CD4-positive, alpha-beta memory T cell (primary cell): ENCODE measurements around the gene TTC33. TPM values are rescaled to one million over a fixed set of nuclear protein-coding genes. Genes with fewer than 3 reads are reported as not detected.
A peak's percentile ranks its signal among the peaks of the same experiment; 100 is the strongest.

Experiments used
- CTCF ChIA-PET: fragments of 350-600 bp; sonication (Branson Sonifier 250); formaldehyde crosslinking; loops from one replicate; lab custom pipeline; 2021; ENCODE audit warnings: inconsistent platforms; ENCODE audit not compliant: partially characterized antibody; lab: Charles Lee
- POLR2A ChIA-PET: fragments of 350-600 bp; sonication (Branson Sonifier 250); formaldehyde crosslinking; loops from one replicate; lab custom pipeline; 2021; ENCODE audit not compliant: partially characterized antibody; lab: Charles Lee
- DNase-seq, 5 donors: peaks; one replicate each; pipeline versions ENCODE4 v3.0.0 to v3.0.0-alpha.2; 2020 to 2022; ENCODE audit warnings: mixed read lengths in 1 of 5
- H3K27ac ChIP-seq: one replicate; pipeline ENCODE4 v1.7.0; 2013; ENCODE audit warnings: low read depth, low read length
- H3K27me3 ChIP-seq: 2 replicates; pipeline ENCODE4 v1.7.0; 2013; ENCODE audit warnings: mild to moderate bottlenecking, low read length, moderate library complexity; ENCODE audit not compliant: insufficient read depth
- H3K36me3 ChIP-seq: 2 replicates; pipeline ENCODE4 v1.7.0; 2013; ENCODE audit warnings: mild to moderate bottlenecking, low read length, moderate library complexity; ENCODE audit not compliant: insufficient read depth
- H3K4me1 ChIP-seq: 2 replicates; pipeline ENCODE4 v1.7.0; 2013; ENCODE audit warnings: mild to moderate bottlenecking, low read length, moderate library complexity; ENCODE audit not compliant: insufficient read depth
- H3K4me3 ChIP-seq, 2 donors: one replicate each; pipeline ENCODE4 v1.7.0; 2013; ENCODE audit warnings: low read length in 2 of 2, mild to moderate bottlenecking in 1 of 2
- H3K9me3 ChIP-seq, 2 donors: one replicate each; pipeline ENCODE4 v1.7.0; 2013; ENCODE audit warnings: low read length in 2 of 2, control low read depth in 1 of 2; ENCODE audit not compliant: control insufficient read depth in 1 of 2
- H3K27ac Mint-ChIP-seq, 7 donors: one replicate each; pipeline ENCODE4 v1.8.0; 2020 to 2021; ENCODE audit warnings: mixed read lengths in 7 of 7, mild to moderate bottlenecking in 6 of 7, inconsistent platforms in 3 of 7, moderate library complexity in 3 of 7
- H3K27me3 Mint-ChIP-seq, 2 donors: one replicate each; pipeline ENCODE4 v1.8.0; 2020 to 2021; ENCODE audit warnings: mixed read lengths in 2 of 2
- H3K36me3 Mint-ChIP-seq, 2 donors: one replicate each; pipeline ENCODE4 v1.8.0; 2020 to 2021; ENCODE audit warnings: mixed read lengths in 2 of 2, inconsistent platforms in 1 of 2, mild to moderate bottlenecking in 1 of 2
- H3K4me1 Mint-ChIP-seq, 4 donors: one replicate each; pipeline ENCODE4 v1.8.0; 2020 to 2021; ENCODE audit warnings: mixed read lengths in 4 of 4, mild to moderate bottlenecking in 1 of 4
- H3K4me3 Mint-ChIP-seq, 8 donors: one replicate each; pipeline ENCODE4 v1.8.0; 2020 to 2021; ENCODE audit warnings: mixed read lengths in 8 of 8, mild to moderate bottlenecking in 7 of 8, moderate library complexity in 6 of 8, inconsistent platforms in 3 of 8
- H3K9me3 Mint-ChIP-seq, 8 donors: one replicate each; pipeline ENCODE4 v1.8.0; 2020 to 2021; ENCODE audit warnings: mixed read lengths in 8 of 8, mild to moderate bottlenecking in 5 of 8, inconsistent platforms in 3 of 8, moderate library complexity in 1 of 8
- intact Hi-C: fragments of 100-400 bp; cut with micrococcal nuclease; formaldehyde crosslinking; loops from one replicate; pipeline ENCODE4 v1.15.1; 2023
- polyA plus RNA-seq, 2 donors: library from polyadenylated mRNA; unstranded; fragments of 300-500 nt; fragmentation: Illumina TruSeq; gene quantifications; one replicate each; pipeline ENCODE4 v1.2.3, GENCODE V29; 2021
- total RNA-seq, 2 experiments: library from RNA; stranded (reverse); gene quantifications; one replicate each; pipeline ENCODE4 v1.2.3, GENCODE V29; 2021

The TTC33 gene
- total and polyA plus RNA-seq, 4 experiments from 2014 or later: 13.2 to 17.2 (median 15.7) TPM

GRCh38 chr5:40483316-40483715 lies 272.4 kb downstream of the TTC33 start:
- POLR2A ChIA-PET: no interaction called here

GRCh38 chr5:40481241-40481640 lies 274.5 kb downstream of the TTC33 start:
- Histone ChIP-seq H3K4me1 (peaks cover 3% of the 10 kb centered on the region), H3K27ac (no peak overlapping the region), H3K4me3 (no peak overlapping the region), H3K36me3 (no peaks in the 10 kb centered on the region), H3K9me3 (no peaks in the 10 kb centered on the region), H3K27me3 (no peaks in the 10 kb centered on the region)
- no peak for DNase-seq
- Mint-ChIP-seq H3K4me3 (no peak overlapping the region), H3K9me3 (no peaks in the 10 kb centered on the region), H3K27me3 (no peaks in the 10 kb centered on the region), H3K27ac (no peak overlapping the region), H3K4me1 (peaks cover 8 to 24% (median 11%) of the 10 kb centered on the region in 4 donors), H3K36me3 (no peaks in the 10 kb centered on the region)
- CTCF ChIA-PET: no interaction called here
- POLR2A ChIA-PET: interaction anchor here (1.3 kb wide), 1 partner anchor 71 kb away, joined by 3 read pairs; no protein-coding TSS in a partner anchor
- intact Hi-C loops: no loop called here

More at GRCh38 chr5:40483316-40483715, 272.4 kb downstream of the TTC33 start:
- no peaks in the 10 kb centered on the region for H3K27me3 Mint-ChIP-seq
- CTCF ChIA-PET: no interaction called here
- Histone ChIP-seq H3K27ac (no peak overlapping the region), H3K4me1 (peaks cover 14% of the 10 kb centered on the region), H3K36me3 (no peaks in the 10 kb centered on the region), H3K27me3 (no peaks in the 10 kb centered on the region), H3K4me3 (no peak overlapping the region), H3K9me3 (no peaks in the 10 kb centered on the region)
- intact Hi-C loops: no loop called here
- no peak for DNase-seq
- no peaks in the 10 kb centered on the region for H3K9me3 Mint-ChIP-seq
- H3K27ac Mint-ChIP-seq: peak overlapping the region in 1 of 7 donors; percentile 33
- no peaks in the 10 kb centered on the region for H3K36me3 Mint-ChIP-seq
- H3K4me1 Mint-ChIP-seq: peaks cover 16 to 34% (median 23%) of the 10 kb centered on the region in 4 donors
- H3K4me3 Mint-ChIP-seq: peak overlapping the region in 1 of 8 donors; percentile 1

- intact Hi-C loops: no loop called here
- peak overlapping the region in 6 of 7 donors; percentile 19 to 66 (median 32) for H3K27ac Mint-ChIP-seq
- H3K4me3 ChIP-seq: no peak overlapping the region
- no peaks in the 10 kb centered on the region for H3K9me3 Mint-ChIP-seq
- no peaks in the 10 kb centered on the region for H3K27me3 ChIP-seq
- H3K36me3 ChIP-seq: no peaks in the 10 kb centered on the region
- ChIA-PET CTCF (no interaction called here), POLR2A (interaction anchor here (1.3 kb wide), 1 partner anchor 70 kb away, joined by 3 read pairs; no protein-coding TSS in a partner anchor)
- H3K9me3 ChIP-seq: no peaks in the 10 kb centered on the region
- no peaks in the 10 kb centered on the region for H3K36me3 Mint-ChIP-seq
- H3K4me1 ChIP-seq: no peaks in the 10 kb centered on the region
- peak in 1 of 5 donors; percentile 53 for DNase-seq
- H3K27ac ChIP-seq: no peak overlapping the region
- H3K4me3 Mint-ChIP-seq: no peak overlapping the region
- H3K4me1 Mint-ChIP-seq: peaks cover 8 to 24% (median 11%) of the 10 kb centered on the region in 4 donors
- no peaks in the 10 kb centered on the region for H3K27me3 Mint-ChIP-seq
Observed at GRCh38 chr5:40480392-40480791, 275.4 kb downstream of the TTC33 start.

- no peaks in the 10 kb centered on the region for H3K9me3 ChIP-seq
- no peaks in the 10 kb centered on the region for H3K27me3 ChIP-seq
- H3K4me1 ChIP-seq: no peaks in the 10 kb centered on the region
- CTCF ChIA-PET: no interaction called here
- Mint-ChIP-seq H3K36me3 (no peaks in the 10 kb centered on the region), H3K4me3 (no peak overlapping the region), H3K9me3 (no peaks in the 10 kb centered on the region), H3K27me3 (no peaks in the 10 kb centered on the region), H3K4me1 (peaks cover 6 to 20% (median 11%) of the 10 kb centered on the region in 4 donors), H3K27ac (peak overlapping the region in 2 of 7 donors; percentile 19 to 33)
- DNase-seq: no peak
- POLR2A ChIA-PET: no interaction called here
- intact Hi-C loops: no loop called here
- no peaks in the 10 kb centered on the region for H3K36me3 ChIP-seq
- no peak overlapping the region for H3K4me3 ChIP-seq
- H3K27ac ChIP-seq: no peak overlapping the region
Observed at GRCh38 chr5:40479939-40480338, 275.8 kb downstream of the TTC33 start.

GRCh38 chr5:40478766-40479165 lies 277.0 kb downstream of the TTC33 start:
- Mint-ChIP-seq H3K9me3 (no peaks in the 10 kb centered on the region), H3K27me3 (no peaks in the 10 kb centered on the region), H3K4me3 (no peak overlapping the region), H3K36me3 (no peaks in the 10 kb centered on the region), H3K27ac (peak overlapping the region in 1 of 7 donors; percentile 19), H3K4me1 (peaks cover 6 to 12% (median 8%) of the 10 kb centered on the region in 4 donors)
- Histone ChIP-seq H3K4me1 (no peaks in the 10 kb centered on the region), H3K27ac (no peak overlapping the region), H3K27me3 (no peaks in the 10 kb centered on the region), H3K4me3 (no peak overlapping the region), H3K9me3 (no peaks in the 10 kb centered on the region), H3K36me3 (no peaks in the 10 kb centered on the region)
- intact Hi-C loops: no loop called here
- ChIA-PET POLR2A (no interaction called here), CTCF (no interaction called here)
- no peak for DNase-seq

- no peak overlapping the region for H3K27ac ChIP-seq
- H3K27me3 ChIP-seq: no peaks in the 10 kb centered on the region
- no peaks in the 10 kb centered on the region for H3K4me1 ChIP-seq
- H3K4me3 Mint-ChIP-seq: no peak overlapping the region
- no peaks in the 10 kb centered on the region for H3K9me3 Mint-ChIP-seq
- ChIA-PET CTCF (no interaction called here), POLR2A (interaction anchor here (1.0 kb wide), 1 partner anchor 41 kb away, joined by 3 read pairs; no protein-coding TSS in a partner anchor)
- H3K27ac Mint-ChIP-seq: peak overlapping the region in 1 of 7 donors; percentile 79
- intact Hi-C loops: no loop called here
- H3K4me3 ChIP-seq: no peak overlapping the region
- no peaks in the 10 kb centered on the region for H3K9me3 ChIP-seq
- DNase-seq: no peak
- no peaks in the 10 kb centered on the region for H3K36me3 ChIP-seq
- H3K27me3 Mint-ChIP-seq: no peaks in the 10 kb centered on the region
- H3K36me3 Mint-ChIP-seq: no peaks in the 10 kb centered on the region
- H3K4me1 Mint-ChIP-seq: peaks cover 6 to 12% (median 8%) of the 10 kb centered on the region in 4 donors
Observed at GRCh38 chr5:40477856-40478546, 277.8 kb downstream of the TTC33 start.

GRCh38 chr5:40475561-40475960 lies 280.2 kb downstream of the TTC33 start:
- H3K27ac Mint-ChIP-seq: no peak overlapping the region

More at GRCh38 chr5:40475561-40475960, 280.2 kb downstream of the TTC33 start:
- Histone ChIP-seq H3K27ac (no peak overlapping the region), H3K27me3 (no peaks in the 10 kb centered on the region), H3K4me1 (no peaks in the 10 kb centered on the region), H3K9me3 (no peaks in the 10 kb centered on the region), H3K36me3 (no peaks in the 10 kb centered on the region), H3K4me3 (no peak overlapping the region)
- Mint-ChIP-seq H3K27me3 (no peaks in the 10 kb centered on the region), H3K36me3 (no peaks in the 10 kb centered on the region), H3K9me3 (peaks cover 0 to 7% (median 0%) of the 10 kb centered on the region in 8 donors), H3K4me3 (no peak overlapping the region), H3K4me1 (peaks cover 4 to 7% (median 6%) of the 10 kb centered on the region in 4 donors)
- POLR2A ChIA-PET: interaction anchor here (1.2 kb wide), 1 partner anchor 38 kb away, joined by 4 read pairs; no protein-coding TSS in a partner anchor
- CTCF ChIA-PET: no interaction called here
- intact Hi-C loops: no loop called here
- DNase-seq: no peak
